CD14-positive monocyte (primary cell): Measurements from ENCODE around the gene LASP1. TPM values are rescaled to one million over a fixed set of nuclear protein-coding genes. Genes with fewer than 3 reads are reported as not detected.

Experiments
- DNase-seq, 3 donors: peaks; one replicate each; pipeline ENCODE4 v3.0.0-alpha.2; 2011 to 2022
- H2AFZ ChIP-seq: 2 replicates; pipeline ENCODE4 v1.6.0; 2012; ENCODE audit warnings: mild to moderate bottlenecking, low read depth, low read length, inconsistent platforms; ENCODE audit not compliant: insufficient read depth, poor library complexity, severe bottlenecking
- H3K27ac ChIP-seq, 2 donors: 1 replicate in 1 of 2; 2 replicates in 1 of 2; pipeline ENCODE4 v1.5.1; 2012 to 2013; ENCODE audit warnings: low read length in 2 of 2, control low read depth in 1 of 2, inconsistent platforms in 1 of 2, low read depth in 1 of 2, mild to moderate bottlenecking in 1 of 2
- H3K27me3 ChIP-seq, 2 donors: one replicate each; pipeline versions ENCODE4 v1.6.0 to v1.6.1; 2011 to 2013; ENCODE audit warnings: low read length in 2 of 2; ENCODE audit not compliant: control insufficient read depth in 2 of 2, insufficient read depth in 2 of 2
- H3K36me3 ChIP-seq, 2 donors: replicated peaks in 1 of 2; 1 replicate in 1 of 2; 2 replicates in 1 of 2; pipeline versions ENCODE4 v1.5.1 to v1.6.1; 2012 to 2013; ENCODE audit warnings: low read length in 2 of 2, control low read depth in 1 of 2, inconsistent platforms in 1 of 2, mild to moderate bottlenecking in 1 of 2; ENCODE audit not compliant: insufficient read depth in 2 of 2, control insufficient read depth in 1 of 2
- H3K4me1 ChIP-seq, 2 donors: 1 replicate in 1 of 2; 2 replicates in 1 of 2; pipeline versions ENCODE4 v1.5.1 to v1.6.1; 2012 to 2013; ENCODE audit warnings: low read length in 2 of 2, control low read depth in 1 of 2, inconsistent platforms in 1 of 2, mild to moderate bottlenecking in 1 of 2, moderate library complexity in 1 of 2; ENCODE audit not compliant: insufficient read depth in 2 of 2, control insufficient read depth in 1 of 2
- H3K4me2 ChIP-seq: replicated peaks from 2 replicates; pipeline ENCODE3; 2012; ENCODE audit warnings: low read length, moderate library complexity, mild to moderate bottlenecking; ENCODE audit not compliant: poor library complexity, severe bottlenecking; ENCODE audit errors: extremely low read depth
- H3K4me3 ChIP-seq, 3 experiments: fragments of 200-600 bp in 1 of 3; sonication (generic) in 1 of 3; replicated peaks in 1 of 3; 1 replicate in 2 of 3; 2 replicates in 1 of 3; pipeline ENCODE4 v1.5.1; 2011 to 2013; ENCODE audit warnings: low read length in 3 of 3, mild to moderate bottlenecking in 3 of 3, control low read depth in 2 of 3, low read depth in 2 of 3, inconsistent platforms in 1 of 3, moderate library complexity in 1 of 3
- H3K79me2 ChIP-seq: 2 replicates; pipeline ENCODE4 v1.6.0; 2012; ENCODE audit warnings: mild to moderate bottlenecking, control low read depth, inconsistent platforms, low read length, moderate library complexity; ENCODE audit not compliant: insufficient read depth
- H3K9ac ChIP-seq: 2 replicates; pipeline ENCODE4 v1.6.0; 2017; ENCODE audit warnings: low read length, mild to moderate bottlenecking; ENCODE audit not compliant: insufficient read depth, poor library complexity, severe bottlenecking
- H3K9me3 ChIP-seq, 2 donors: replicated peaks in 1 of 2; 1 replicate in 1 of 2; 2 replicates in 1 of 2; pipeline versions ENCODE4 v1.5.1 to v1.6.1; 2012 to 2013; ENCODE audit warnings: low read length in 2 of 2, control low read depth in 1 of 2; ENCODE audit not compliant: control insufficient read depth in 1 of 2, insufficient read depth in 1 of 2
- H4K20me1 ChIP-seq: 2 replicates; pipeline ENCODE4 v1.6.0; 2012; ENCODE audit warnings: mild to moderate bottlenecking, low read length, control low read depth, moderate library complexity; ENCODE audit not compliant: insufficient read depth
- H3K27ac Mint-ChIP-seq, 7 donors: one replicate each; pipeline ENCODE4 v1.8.0; 2020; ENCODE audit warnings: mild to moderate bottlenecking in 7 of 7, mixed read lengths in 7 of 7, moderate library complexity in 6 of 7, inconsistent platforms in 2 of 7
- H3K27me3 Mint-ChIP-seq, 3 donors: one replicate each; pipeline ENCODE4 v1.8.0; 2021 to 2022; ENCODE audit warnings: low read depth in 3 of 3, mild to moderate bottlenecking in 3 of 3, mixed read lengths in 3 of 3, moderate library complexity in 3 of 3, inconsistent platforms in 1 of 3
- H3K36me3 Mint-ChIP-seq, 2 donors: one replicate each; pipeline ENCODE4 v1.8.0; 2020; ENCODE audit warnings: mixed read lengths in 2 of 2, inconsistent platforms in 1 of 2, mild to moderate bottlenecking in 1 of 2
- H3K4me1 Mint-ChIP-seq: one replicate; pipeline ENCODE4 v1.8.0; 2020; ENCODE audit warnings: mild to moderate bottlenecking, mixed read lengths
- H3K4me3 Mint-ChIP-seq, 2 donors: one replicate each; pipeline ENCODE4 v1.8.0; 2020; ENCODE audit warnings: mild to moderate bottlenecking in 2 of 2, mixed read lengths in 2 of 2, moderate library complexity in 1 of 2
- H3K9me3 Mint-ChIP-seq, 7 donors: one replicate each; pipeline ENCODE4 v1.8.0; 2020 to 2022; ENCODE audit warnings: mixed read lengths in 7 of 7, mild to moderate bottlenecking in 6 of 7, moderate library complexity in 6 of 7, inconsistent platforms in 2 of 7
- WGBS: methylation state at CpG from one replicate; pipeline ENCODE4 v1.1.5; 2013; ENCODE audit warnings: missing lambda C conversion rate; ENCODE audit not compliant: insufficient coverage; 5-methylcytosine and 5-hydroxymethylcytosine counted together
- intact Hi-C, 2 donors: fragments of 100-400 bp; cut with micrococcal nuclease; formaldehyde crosslinking; loops; one replicate each; pipeline versions ENCODE4 v1.15.0 to v1.15.1; 2023
- polyA plus RNA-seq, 3 donors: library from polyadenylated mRNA; depleted of rRNA in 1 of 3; unstranded in 2 of 3; stranded (reverse) in 1 of 3; fragments of 300-500 nt in 2 of 3; fragments of >200 nt in 1 of 3; fragmentation: Illumina TruSeq in 2 of 3; gene quantifications; 1 replicate in 2 of 3; 2 replicates in 1 of 3; pipeline ENCODE4 v1.2.3, GENCODE V29; 2012 to 2021
- TF ChIP-seq, protein P1 (sequence below): fragments of 200-600 bp; IDR thresholded peaks from one replicate; pipeline ENCODE4 v1.8.0; 2022; ENCODE audit warnings: antibody characterized with exemption, mild to moderate bottlenecking

The LASP1 gene
- polyA plus RNA-seq, 3 donors: 55.9 to 93.7 (median 70.6) TPM

DNA sequence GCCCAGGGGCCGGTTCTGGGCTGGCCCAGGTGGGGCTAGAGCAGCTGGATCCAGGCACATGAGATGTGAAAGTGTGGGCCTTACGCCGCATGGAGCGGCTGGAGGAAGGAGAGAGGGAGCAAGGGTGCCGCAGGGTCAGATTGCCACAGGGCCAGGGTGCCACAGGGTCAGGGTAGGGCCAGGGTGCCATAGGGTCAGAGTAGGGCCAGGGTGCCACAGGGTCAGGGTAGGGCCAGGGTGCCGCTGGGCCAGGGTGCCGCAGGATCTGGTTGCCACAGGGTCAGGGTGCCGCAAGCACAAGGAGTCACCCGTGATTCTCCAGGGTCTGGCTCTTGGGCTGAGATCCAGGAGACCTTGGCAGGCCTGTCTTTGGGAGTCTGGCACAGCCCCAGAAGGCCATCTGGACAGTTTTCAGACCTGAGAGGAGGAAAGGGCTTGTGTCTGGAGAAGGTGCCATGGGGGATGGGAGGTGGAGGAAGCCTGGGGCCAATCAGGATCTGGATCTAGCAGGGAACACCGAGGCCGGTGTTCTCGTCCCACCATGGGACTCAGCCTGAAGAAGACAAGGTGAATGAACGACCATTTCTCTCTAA, 42.5 kb downstream of the LASP1 start:
- Mint-ChIP-seq H3K9me3 (no peaks in the 10 kb centered on the region), H3K27me3 (peaks cover 0 to 4% (median 0%) of the 10 kb centered on the region in 3 donors), H3K4me1 (peaks cover 2% of the 10 kb centered on the region), H3K27ac (peak overlapping the region in 3 of 7 donors; percentile 58 to 72 (median 66)), H3K36me3 (peaks cover 59 to 98% of the 10 kb centered on the region in 2 donors), H3K4me3 (no peak overlapping the region)
- intact Hi-C loops: loop anchor here in 1 of 2 donors (5.0 kb wide), 1 partner anchor 50 kb away; no protein-coding TSS in a partner anchor
- Histone ChIP-seq H3K9me3 (no peaks in the 10 kb centered on the region), H3K4me2 (no peak overlapping the region), H4K20me1 (peaks cover 98% of the 10 kb centered on the region), H3K79me2 (peaks cover 56% of the 10 kb centered on the region), H3K4me1 (peaks cover 0 to under 1% of the 10 kb centered on the region in 2 donors), H3K36me3 (peaks cover 83 to 100% of the 10 kb centered on the region in 2 donors), H3K27ac (peak overlapping the region in 1 of 2 donors; percentile 45), H2AFZ (no peak overlapping the region), H3K27me3 (no peaks in the 10 kb centered on the region), H3K9ac (no peak overlapping the region), H3K4me3 (no peak overlapping the region)
- 99% methylated on average over 12 of the region's 13 CpGs for WGBS
- TF ChIP-seq, protein P1, sequence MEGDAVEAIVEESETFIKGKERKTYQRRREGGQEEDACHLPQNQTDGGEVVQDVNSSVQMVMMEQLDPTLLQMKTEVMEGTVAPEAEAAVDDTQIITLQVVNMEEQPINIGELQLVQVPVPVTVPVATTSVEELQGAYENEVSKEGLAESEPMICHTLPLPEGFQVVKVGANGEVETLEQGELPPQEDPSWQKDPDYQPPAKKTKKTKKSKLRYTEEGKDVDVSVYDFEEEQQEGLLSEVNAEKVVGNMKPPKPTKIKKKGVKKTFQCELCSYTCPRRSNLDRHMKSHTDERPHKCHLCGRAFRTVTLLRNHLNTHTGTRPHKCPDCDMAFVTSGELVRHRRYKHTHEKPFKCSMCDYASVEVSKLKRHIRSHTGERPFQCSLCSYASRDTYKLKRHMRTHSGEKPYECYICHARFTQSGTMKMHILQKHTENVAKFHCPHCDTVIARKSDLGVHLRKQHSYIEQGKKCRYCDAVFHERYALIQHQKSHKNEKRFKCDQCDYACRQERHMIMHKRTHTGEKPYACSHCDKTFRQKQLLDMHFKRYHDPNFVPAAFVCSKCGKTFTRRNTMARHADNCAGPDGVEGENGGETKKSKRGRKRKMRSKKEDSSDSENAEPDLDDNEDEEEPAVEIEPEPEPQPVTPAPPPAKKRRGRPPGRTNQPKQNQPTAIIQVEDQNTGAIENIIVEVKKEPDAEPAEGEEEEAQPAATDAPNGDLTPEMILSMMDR: no peak
- no peak for DNase-seq

DNA sequence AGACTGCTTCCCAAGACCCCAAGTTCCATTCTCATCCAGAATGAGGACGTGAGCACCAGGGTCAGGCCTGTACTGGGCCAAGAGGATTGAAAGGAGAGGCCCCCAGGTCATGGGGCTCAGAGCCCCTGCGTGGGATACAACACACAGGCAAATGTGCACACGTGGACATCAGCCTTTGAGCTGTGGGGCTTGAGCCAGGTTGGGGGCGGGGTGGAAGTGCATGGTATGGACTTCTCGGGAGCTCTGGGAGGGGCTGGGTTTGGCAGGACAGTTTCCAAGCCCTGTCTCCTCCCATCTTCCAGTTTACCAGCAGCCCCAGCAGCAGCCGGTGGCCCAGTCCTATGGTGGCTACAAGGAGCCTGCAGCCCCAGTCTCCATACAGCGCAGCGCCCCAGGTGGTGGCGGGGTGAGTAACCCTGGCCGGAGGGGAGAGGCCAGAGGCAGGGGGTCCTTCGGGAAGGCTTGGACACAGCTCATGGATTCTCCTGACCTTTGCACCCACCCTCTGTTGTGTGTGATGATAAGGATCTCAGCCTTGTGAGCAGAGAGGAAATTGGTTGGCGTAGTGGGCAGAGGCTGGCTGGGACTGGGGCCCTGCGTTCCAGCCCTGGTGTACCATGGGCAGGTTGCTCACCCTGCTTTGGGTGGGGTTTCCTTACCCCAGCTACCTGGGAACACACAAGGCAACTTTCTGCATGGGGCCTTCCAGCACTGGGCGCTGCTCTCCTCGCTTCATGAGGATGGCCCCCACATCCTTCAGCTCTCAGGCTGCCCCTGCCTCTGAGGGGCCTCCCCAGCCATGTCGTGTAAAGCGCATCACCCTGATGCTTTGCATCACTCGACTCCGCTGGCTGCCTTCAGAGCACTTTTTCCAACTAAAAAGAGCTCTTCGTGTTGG, 45.1 kb downstream of the LASP1 start:
- H3K4me3 Mint-ChIP-seq: no peak overlapping the region
- no peaks in the 10 kb centered on the region for H3K27me3 ChIP-seq
- no peak overlapping the region for H3K27ac ChIP-seq
- no peaks in the 10 kb centered on the region for H3K9me3 Mint-ChIP-seq
- H3K4me2 ChIP-seq: no peak overlapping the region
- no peak overlapping the region for H3K4me3 ChIP-seq
- H2AFZ ChIP-seq: no peak overlapping the region
- TF ChIP-seq, protein P1: no peak
- H3K79me2 ChIP-seq: peaks cover 30% of the 10 kb centered on the region
- peaks cover 72 to 100% of the 10 kb centered on the region in 2 donors for H3K36me3 Mint-ChIP-seq
- no peaks in the 10 kb centered on the region for H3K4me1 ChIP-seq
- H3K36me3 ChIP-seq: peaks cover 93 to 100% of the 10 kb centered on the region in 2 donors
- peaks cover 0 to 4% (median 0%) of the 10 kb centered on the region in 3 donors for H3K27me3 Mint-ChIP-seq
- DNase-seq: no peak
- H3K9ac ChIP-seq: no peak overlapping the region
- 93% methylated on average over 12 of the region's 20 CpGs for WGBS
- H4K20me1 ChIP-seq: peaks cover 97% of the 10 kb centered on the region
- H3K9me3 ChIP-seq: no peaks in the 10 kb centered on the region
- peak overlapping the region in 2 of 7 donors; percentile 50 to 58 for H3K27ac Mint-ChIP-seq
- H3K4me1 Mint-ChIP-seq: peaks cover 3% of the 10 kb centered on the region
- intact Hi-C loops: loop anchor here in 1 of 2 donors (5.0 kb wide), 1 partner anchor 47 kb away; no protein-coding TSS in a partner anchor
